GM12878 (cell line): ENCODE results near the gene STRADB.

Source experiments
- CBFB ChIP-seq: IDR thresholded peaks from 2 replicates; pipeline ENCODE4 v1.6.1; 2016; ENCODE audit warnings: antibody characterized with exemption, low read depth
- EP300 ChIP-seq, 2 experiments: fragments of 150-350 bp in 1 of 2; IDR thresholded peaks; 2 replicates each; pipeline ENCODE4 v1.6.1; 2011 to 2012; ENCODE audit warnings: low read depth in 2 of 2, low read length in 2 of 2, borderline replicate concordance in 1 of 2, improper control_type of control experiment in 1 of 2, inconsistent platforms in 1 of 2; ENCODE audit not compliant: control insufficient read depth in 1 of 2
- EZH2 ChIP-seq: IDR thresholded peaks from 2 replicates; pipeline ENCODE4 v1.6.1; 2012; ENCODE audit warnings: low read depth, mild to moderate bottlenecking, control low read depth, inconsistent platforms, low read length, borderline replicate concordance; ENCODE audit not compliant: control insufficient read depth
- NR2C1 ChIP-seq: fragments of 450-650 bp; IDR thresholded peaks from 2 replicates; pipeline ENCODE4 v1.6.1; 2017; ENCODE audit warnings: antibody characterized with exemption, mild to moderate bottlenecking, moderate library complexity
- SUZ12 ChIP-seq: fragments of 200-600 bp; sonication (generic); IDR thresholded peaks from one replicate; pipeline ENCODE4 v1.6.1; 2018; ENCODE audit warnings: antibody characterized with exemption, mild to moderate bottlenecking; ENCODE audit not compliant: unreplicated experiment
- ZSCAN29 ChIP-seq: fragments of 450-650 bp; IDR thresholded peaks from 2 replicates; pipeline ENCODE4 v1.6.1; 2017; ENCODE audit warnings: mild to moderate bottlenecking, moderate library complexity
- TF ChIP-seq, protein P1 (sequence below): IDR thresholded peaks from 2 replicates; pipeline ENCODE4 v1.6.1; 2011; ENCODE audit warnings: borderline replicate concordance, low read depth, mild to moderate bottlenecking, moderate library complexity, mixed read lengths, low read length; ENCODE audit not compliant: insufficient read depth; ENCODE audit errors: extremely low read length
- TF ChIP-seq, protein P2 (sequence below), 3 experiments: IDR thresholded peaks in 2 of 3; conservative IDR thresholded peaks in 1 of 3; 2 replicates each; pipeline ENCODE4 v1.5.1; 2011; ENCODE audit warnings: low read depth in 3 of 3, low read length in 3 of 3, mild to moderate bottlenecking in 3 of 3, control low read depth in 2 of 3, moderate library complexity in 2 of 3, inconsistent platforms in 1 of 3, mixed read lengths in 1 of 3; ENCODE audit not compliant: control insufficient read depth in 2 of 3, insufficient read depth in 1 of 3; ENCODE audit errors: extremely low read depth in 1 of 3

DNA sequence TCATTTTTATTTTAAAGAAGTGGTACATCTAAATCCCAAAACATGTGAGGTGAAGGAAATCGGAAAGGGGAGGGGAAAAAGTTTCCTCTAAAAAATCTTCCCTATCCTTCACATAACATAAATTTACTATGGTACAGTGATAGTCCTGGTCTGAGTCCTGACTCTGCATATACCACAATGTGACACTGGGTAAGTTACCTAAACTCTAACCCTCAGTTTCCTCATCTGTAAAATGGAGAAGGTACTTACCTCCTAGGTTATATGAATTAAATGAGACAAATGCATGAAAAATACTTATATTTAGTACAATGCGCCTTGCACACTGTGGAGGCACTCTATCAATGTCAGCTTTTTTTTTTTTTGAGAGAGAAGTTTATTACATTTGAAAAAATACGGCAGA, 42.6 kb upstream of the STRADB start:
- TF ChIP-seq, protein P1, sequence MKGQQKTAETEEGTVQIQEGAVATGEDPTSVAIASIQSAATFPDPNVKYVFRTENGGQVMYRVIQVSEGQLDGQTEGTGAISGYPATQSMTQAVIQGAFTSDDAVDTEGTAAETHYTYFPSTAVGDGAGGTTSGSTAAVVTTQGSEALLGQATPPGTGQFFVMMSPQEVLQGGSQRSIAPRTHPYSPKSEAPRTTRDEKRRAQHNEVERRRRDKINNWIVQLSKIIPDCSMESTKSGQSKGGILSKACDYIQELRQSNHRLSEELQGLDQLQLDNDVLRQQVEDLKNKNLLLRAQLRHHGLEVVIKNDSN: no peak
- TF ChIP-seq ZSCAN29 (no peak), CBFB (no peak), EZH2 (no peak), SUZ12 (no peak), NR2C1 (no peak), EP300 (IDR thresholded peaks at IDR 0.05; ENCODE audit: borderline replicate concordance in 1 of 2, control insufficient read depth in 1 of 2, low read depth in 2 of 2, low read length in 2 of 2) (no peak)
- TF ChIP-seq, protein P2, sequence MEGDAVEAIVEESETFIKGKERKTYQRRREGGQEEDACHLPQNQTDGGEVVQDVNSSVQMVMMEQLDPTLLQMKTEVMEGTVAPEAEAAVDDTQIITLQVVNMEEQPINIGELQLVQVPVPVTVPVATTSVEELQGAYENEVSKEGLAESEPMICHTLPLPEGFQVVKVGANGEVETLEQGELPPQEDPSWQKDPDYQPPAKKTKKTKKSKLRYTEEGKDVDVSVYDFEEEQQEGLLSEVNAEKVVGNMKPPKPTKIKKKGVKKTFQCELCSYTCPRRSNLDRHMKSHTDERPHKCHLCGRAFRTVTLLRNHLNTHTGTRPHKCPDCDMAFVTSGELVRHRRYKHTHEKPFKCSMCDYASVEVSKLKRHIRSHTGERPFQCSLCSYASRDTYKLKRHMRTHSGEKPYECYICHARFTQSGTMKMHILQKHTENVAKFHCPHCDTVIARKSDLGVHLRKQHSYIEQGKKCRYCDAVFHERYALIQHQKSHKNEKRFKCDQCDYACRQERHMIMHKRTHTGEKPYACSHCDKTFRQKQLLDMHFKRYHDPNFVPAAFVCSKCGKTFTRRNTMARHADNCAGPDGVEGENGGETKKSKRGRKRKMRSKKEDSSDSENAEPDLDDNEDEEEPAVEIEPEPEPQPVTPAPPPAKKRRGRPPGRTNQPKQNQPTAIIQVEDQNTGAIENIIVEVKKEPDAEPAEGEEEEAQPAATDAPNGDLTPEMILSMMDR (IDR thresholded peaks at IDR 0.05 in 2 of 3, conservative IDR thresholded peaks at IDR 0.05 in 1 of 3; ENCODE audit: control insufficient read depth in 2 of 3, extremely low read depth in 1 of 3, insufficient read depth in 1 of 3, low read depth in 3 of 3, low read length in 3 of 3): no peak
